Mucosa of descending colon (tissue), 3 donors: ENCODE results near the gene PMEPA1. TPM values are rescaled to one million over a fixed set of nuclear protein-coding genes. Genes with fewer than 3 reads are reported as not detected.

ENCODE experiments used
- ATAC-seq: fragments of 200-7000 bp; cut with Tn5 transposase; one replicate; pipeline ENCODE4 v1.9.1; 2020; ENCODE audit warnings: mild to moderate bottlenecking, moderate library complexity
- DNase-seq, 3 donors: peaks; one replicate each; pipeline ENCODE4 v3.0.0-alpha.2; 2020
- H3K36me3 ChIP-seq: fragments of 200-600 bp; one replicate; pipeline ENCODE4 v1.8.0; 2021; ENCODE audit warnings: low read depth, mild to moderate bottlenecking
- H3K4me1 ChIP-seq: fragments of 200-600 bp; one replicate; pipeline ENCODE4 v1.8.0; 2021; ENCODE audit warnings: low read depth, mild to moderate bottlenecking
- H3K4me3 ChIP-seq: fragments of 200-600 bp; one replicate; pipeline ENCODE4 v1.8.0; 2021; ENCODE audit warnings: mild to moderate bottlenecking
- H3K9me3 ChIP-seq: fragments of 200-600 bp; one replicate; pipeline ENCODE4 v1.8.0; 2021; ENCODE audit warnings: mild to moderate bottlenecking
- intact Hi-C, 2 donors: fragments of 100-400 bp; cut with DNase I in 1 of 2; cut with micrococcal nuclease in 1 of 2; formaldehyde crosslinking; loops; one replicate each; pipeline versions ENCODE4 v1.11.0 to v1.11.1; 2022; cut with DNase I, micrococcal nuclease
- total RNA-seq, 3 donors: library from RNA; stranded (reverse); fragmentation: NEBNext Ultra II Directional in 2 of 3; extraction: Animal tissue kit (Norgen Biotek cat#: 25700) in 2 of 3; gene quantifications; one replicate each; pipeline versions ENCODE4 v1.2.1 to v1.2.4, GENCODE V29; 2021 to 2023
- TF ChIP-seq, protein P1 (sequence below): fragments of 200-600 bp; IDR thresholded peaks from one replicate; pipeline ENCODE4 v1.8.0; 2022; ENCODE audit warnings: antibody characterized with exemption, mild to moderate bottlenecking
- donor health status: DM: no; HTN: no; CAD: no; lungs with moderate emphysema.
- donor health status: DM: no; HTN: no; CAD: no.
- donor health status: DM: no; HTN: yes; CAD: no.

The PMEPA1 gene
- total RNA-seq, 3 donors from 2014 or later: 18.5 to 35.5 (median 23.5) TPM

DNA sequence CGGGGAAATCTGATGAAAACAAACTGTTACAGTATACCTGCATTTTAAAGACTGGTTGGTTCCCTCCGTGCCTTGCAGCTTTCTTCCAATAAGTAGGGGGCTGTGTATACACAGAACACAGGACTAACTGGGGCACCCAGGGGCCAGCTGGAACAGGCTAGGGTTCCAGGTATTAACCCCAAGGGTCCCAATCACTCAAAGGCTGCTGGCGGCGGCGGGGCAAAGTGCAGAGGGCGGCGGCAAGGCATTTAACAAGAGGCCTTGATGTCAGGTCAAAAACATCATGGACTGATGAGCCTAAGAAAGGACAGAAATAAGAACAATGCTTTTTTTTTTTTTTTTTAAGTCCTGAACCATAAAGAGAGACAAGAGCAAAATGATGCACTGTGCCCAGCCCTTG, 2.5 kb downstream of the PMEPA1 start:
- ATAC-seq: no peak
- no peak overlapping the region for H3K4me3 ChIP-seq
- TF ChIP-seq, protein P1, sequence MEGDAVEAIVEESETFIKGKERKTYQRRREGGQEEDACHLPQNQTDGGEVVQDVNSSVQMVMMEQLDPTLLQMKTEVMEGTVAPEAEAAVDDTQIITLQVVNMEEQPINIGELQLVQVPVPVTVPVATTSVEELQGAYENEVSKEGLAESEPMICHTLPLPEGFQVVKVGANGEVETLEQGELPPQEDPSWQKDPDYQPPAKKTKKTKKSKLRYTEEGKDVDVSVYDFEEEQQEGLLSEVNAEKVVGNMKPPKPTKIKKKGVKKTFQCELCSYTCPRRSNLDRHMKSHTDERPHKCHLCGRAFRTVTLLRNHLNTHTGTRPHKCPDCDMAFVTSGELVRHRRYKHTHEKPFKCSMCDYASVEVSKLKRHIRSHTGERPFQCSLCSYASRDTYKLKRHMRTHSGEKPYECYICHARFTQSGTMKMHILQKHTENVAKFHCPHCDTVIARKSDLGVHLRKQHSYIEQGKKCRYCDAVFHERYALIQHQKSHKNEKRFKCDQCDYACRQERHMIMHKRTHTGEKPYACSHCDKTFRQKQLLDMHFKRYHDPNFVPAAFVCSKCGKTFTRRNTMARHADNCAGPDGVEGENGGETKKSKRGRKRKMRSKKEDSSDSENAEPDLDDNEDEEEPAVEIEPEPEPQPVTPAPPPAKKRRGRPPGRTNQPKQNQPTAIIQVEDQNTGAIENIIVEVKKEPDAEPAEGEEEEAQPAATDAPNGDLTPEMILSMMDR: no peak

GRCh38 chr20:57705127-57705899, 4.5 kb downstream of the PMEPA1 start:
- no peaks in the 10 kb centered on the region for H3K9me3 ChIP-seq
- ATAC-seq: no peak

More for the DNA sequence above, 2.5 kb downstream of the PMEPA1 start:
- Histone ChIP-seq H3K4me1 (peaks cover 6% of the 10 kb centered on the region), H3K36me3 (no peaks in the 10 kb centered on the region), H3K9me3 (no peaks in the 10 kb centered on the region)
- no peak for DNase-seq
- intact Hi-C loops: no loop called here

DNA sequence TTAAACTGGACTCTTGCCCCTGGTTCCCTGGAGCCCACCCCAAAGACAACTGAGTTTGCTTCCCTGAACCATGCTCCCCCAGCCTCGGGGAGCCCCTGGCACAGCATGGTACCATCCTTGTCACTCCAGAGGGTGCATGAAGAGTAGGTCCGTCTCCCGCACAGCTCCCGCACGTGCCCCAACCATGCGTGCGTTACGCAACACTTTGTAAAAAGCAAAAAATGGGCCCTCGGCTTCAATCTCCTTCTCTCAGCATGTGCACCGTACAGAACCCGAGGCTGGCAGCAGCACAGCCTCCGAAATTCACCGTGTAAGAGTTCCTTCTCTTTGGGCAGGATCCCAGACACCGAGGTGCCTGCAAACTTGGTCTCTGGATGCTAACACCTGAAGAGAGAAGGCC, 5.6 kb downstream of the PMEPA1 start:
- no peak for DNase-seq
- Histone ChIP-seq H3K4me3 (no peak overlapping the region), H3K36me3 (no peaks in the 10 kb centered on the region), H3K9me3 (no peaks in the 10 kb centered on the region), H3K4me1 (peaks cover 12% of the 10 kb centered on the region)
- intact Hi-C loops: no loop called here
- ATAC-seq: no peak
- TF ChIP-seq, protein P1: no peak

More at GRCh38 chr20:57705127-57705899, 4.5 kb downstream of the PMEPA1 start:
- TF ChIP-seq, protein P1: no peak
- no peak overlapping the region for H3K4me3 ChIP-seq
- H3K36me3 ChIP-seq: no peaks in the 10 kb centered on the region
- H3K4me1 ChIP-seq: peaks cover 6% of the 10 kb centered on the region
- intact Hi-C loops: no loop called here
- DNase-seq: no peak

GRCh38 chr20:57703013-57703412, 6.8 kb downstream of the PMEPA1 start:
- ATAC-seq: no peak
- H3K36me3 ChIP-seq: no peaks in the 10 kb centered on the region

GRCh38 chr20:57702521-57702920, 7.3 kb downstream of the PMEPA1 start:
- intact Hi-C loops: no loop called here
- no peak for ATAC-seq

More at GRCh38 chr20:57703013-57703412, 6.8 kb downstream of the PMEPA1 start:
- no peaks in the 10 kb centered on the region for H3K9me3 ChIP-seq
- H3K4me3 ChIP-seq: no peak overlapping the region
- H3K4me1 ChIP-seq: peaks cover 20% of the 10 kb centered on the region
- intact Hi-C loops: no loop called here
- TF ChIP-seq, protein P1: no peak
- no peak for DNase-seq

More at GRCh38 chr20:57702521-57702920, 7.3 kb downstream of the PMEPA1 start:
- no peaks in the 10 kb centered on the region for H3K36me3 ChIP-seq
- TF ChIP-seq, protein P1: no peak
- DNase-seq: no peak
- no peak overlapping the region for H3K4me3 ChIP-seq
- peaks cover 20% of the 10 kb centered on the region for H3K4me1 ChIP-seq
- H3K9me3 ChIP-seq: no peaks in the 10 kb centered on the region
